Activated naive CD4-positive, alpha-beta T cell treated with anti-CD3 and anti-CD28 coated beads for 36 hours (primary cell): ENCODE results near the gene DCTN5. TPM values are rescaled to one million over a fixed set of nuclear protein-coding genes. Genes with fewer than 3 reads are reported as not detected.
"Not testable (repeated sequence)": the region's sequence is repeated elsewhere in the genome, so short reads cannot be mapped to it uniquely, and the experiment has no call there.

ENCODE experiments used
- CTCF ChIA-PET: fragments of 350-600 bp; sonication (Branson Sonifier 250); formaldehyde crosslinking; loops from one replicate; lab custom pipeline; 2021; ENCODE audit warnings: antibody characterized with exemption; lab: Charles Lee
- DNase-seq: peaks from one replicate; pipeline ENCODE4 v3.0.0-alpha.2; 2020
- H3K27ac Mint-ChIP-seq: one replicate; pipeline ENCODE4 v1.8.0; 2021; ENCODE audit warnings: mild to moderate bottlenecking, mixed read lengths
- H3K27me3 Mint-ChIP-seq: one replicate; pipeline ENCODE4 v1.8.0; 2021; ENCODE audit warnings: low read depth, mixed read lengths
- H3K36me3 Mint-ChIP-seq: one replicate; pipeline ENCODE4 v1.8.0; 2021; ENCODE audit warnings: low read depth, mixed read lengths
- H3K4me1 Mint-ChIP-seq: one replicate; pipeline ENCODE4 v1.8.0; 2021; ENCODE audit warnings: low read depth, mixed read lengths
- H3K4me3 Mint-ChIP-seq: one replicate; pipeline ENCODE4 v1.8.0; 2021; ENCODE audit warnings: mild to moderate bottlenecking, moderate library complexity, mixed read lengths
- H3K9me3 Mint-ChIP-seq: one replicate; pipeline ENCODE4 v1.8.0; 2021; ENCODE audit warnings: mixed read lengths
- intact Hi-C: fragments of 100-400 bp; cut with micrococcal nuclease; formaldehyde crosslinking; loops from one replicate; pipeline ENCODE4 v1.15.1; 2023
- total RNA-seq, 2 experiments: library from RNA; stranded (reverse); gene quantifications; one replicate each; pipeline ENCODE4 v1.2.3, GENCODE V29; 2021

DCTN5 gene
- 10 to 100 TPM; 57.5 to 60.7 TPM for total RNA-seq

GRCh38 chr16:23640931-23641765, at the start of gene DCTN5, which contains the start of gene PALB2:
DCTN5 (plus strand) TSS chr16:23641466; CDS start chr16:23641543, 77 bp downstream.
PALB2 (minus strand) TSS chr16:23641310; CDS start chr16:23641157, 153 bp downstream.
- CTCF ChIA-PET = no interaction called here
- peaks cover 27% of the 10 kb centered on the region for H3K36me3 Mint-ChIP-seq
- intact Hi-C loops = loop anchor here (1.0 kb wide), 4 partner anchors 29 to 84 kb away; partner anchors contain the start of genes EARS2, NDUFAB1, PLK1 and UBFD1

DNA sequence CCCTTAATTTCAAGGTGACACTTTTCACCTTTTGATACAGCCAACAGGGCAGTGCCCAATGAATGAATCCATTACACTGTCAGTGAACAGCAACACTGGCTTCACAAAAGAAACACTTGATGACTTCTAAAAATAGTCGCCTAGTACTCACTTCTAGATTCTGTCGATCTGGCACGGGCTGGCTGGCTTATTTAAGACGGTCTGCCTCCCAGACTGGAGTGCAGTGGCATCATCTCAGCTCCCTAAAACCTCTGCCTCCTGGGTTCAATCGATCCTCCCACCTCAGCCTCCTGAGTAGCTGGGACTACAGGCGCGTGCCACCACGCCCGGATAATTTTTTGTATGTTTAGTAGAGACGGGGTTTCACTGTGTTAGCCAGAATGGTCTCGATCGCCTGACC, 47.1 kb upstream of the DCTN5 start:
- CTCF ChIA-PET = no interaction called here
- no peak overlapping the region for H3K4me3 Mint-ChIP-seq
- no peaks in the 10 kb centered on the region for H3K27me3 Mint-ChIP-seq
- peaks cover 14% of the 10 kb centered on the region for H3K36me3 Mint-ChIP-seq
- intact Hi-C loops = no loop called here
- no peak for DNase-seq
- H3K27ac Mint-ChIP-seq = no peak overlapping the region
- peaks cover 41% of the 10 kb centered on the region for H3K4me1 Mint-ChIP-seq
- no peaks in the 10 kb centered on the region for H3K9me3 Mint-ChIP-seq

More at GRCh38 chr16:23640931-23641765, at the start of gene DCTN5, which contains the start of gene PALB2:
- H3K27ac Mint-ChIP-seq = peak within 1 kb of the TSS; percentile 97
- H3K4me1 Mint-ChIP-seq = peaks cover 33% of the 10 kb centered on the region
- no peaks in the 10 kb centered on the region for H3K27me3 Mint-ChIP-seq
- no peaks in the 10 kb centered on the region for H3K9me3 Mint-ChIP-seq
- H3K4me3 Mint-ChIP-seq = peak within 1 kb of the TSS; percentile 100
- DNase-seq = peak; percentile 93

DNA sequence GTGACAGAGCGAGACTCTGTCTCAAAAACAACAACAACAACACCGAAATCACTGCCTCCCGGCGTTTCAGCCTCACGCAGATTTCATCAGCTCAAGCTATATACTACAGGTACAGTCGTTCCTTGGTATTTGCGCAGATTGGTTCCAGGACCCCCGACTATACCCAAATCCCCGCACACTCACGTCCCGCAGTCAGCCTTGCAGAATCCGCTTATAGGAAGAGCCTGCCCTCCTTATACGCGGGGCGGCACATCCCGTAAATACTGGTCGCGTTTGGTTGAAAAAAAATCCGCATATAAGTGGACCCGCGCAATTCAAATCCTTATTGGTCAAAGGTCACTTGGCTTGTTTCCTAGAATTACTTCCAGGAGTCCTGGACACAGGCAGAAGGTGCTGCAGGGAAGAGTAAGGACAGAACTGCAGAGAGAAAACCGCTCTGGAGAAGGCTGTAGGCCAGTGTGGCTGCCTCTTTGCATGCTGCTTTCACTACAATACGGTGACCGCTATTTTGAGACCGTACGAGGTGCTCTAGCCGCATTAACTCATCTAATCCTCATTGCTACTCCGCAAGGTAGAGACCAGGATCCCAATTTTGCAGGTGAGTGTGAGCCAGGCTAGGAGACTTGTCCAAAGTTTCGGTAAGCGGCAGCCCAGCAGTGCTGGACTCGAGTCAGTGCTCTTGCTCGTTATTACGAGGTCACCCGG, 45.9 kb upstream of the DCTN5 start:
- peak; percentile 7 for DNase-seq
- peak overlapping the region; percentile 79 for H3K4me3 Mint-ChIP-seq
- no peaks in the 10 kb centered on the region for H3K27me3 Mint-ChIP-seq
- intact Hi-C loops = loop anchor here (5.0 kb wide), 1 partner anchor 88 kb away; no protein-coding TSS in a partner anchor
- CTCF ChIA-PET = no interaction called here
- H3K36me3 Mint-ChIP-seq = peaks cover 10% of the 10 kb centered on the region
- H3K9me3 Mint-ChIP-seq = no peaks in the 10 kb centered on the region
- H3K27ac Mint-ChIP-seq = peak overlapping the region; percentile 36
- peaks cover 41% of the 10 kb centered on the region for H3K4me1 Mint-ChIP-seq

GRCh38 chr16:23595951-23596720, 45.1 kb upstream of the DCTN5 start, which contains the start of gene NDUFAB1:
NDUFAB1 (minus strand) TSS chr16:23596316; CDS start chr16:23596290, 26 bp downstream.
- Mint-ChIP-seq H3K4me1 (peaks cover 39% of the 10 kb centered on the region), H3K27me3 (no peaks in the 10 kb centered on the region), H3K9me3 (no peaks in the 10 kb centered on the region), H3K27ac (peak within 1 kb of the TSS; percentile 76), H3K36me3 (peaks cover 12% of the 10 kb centered on the region), H3K4me3 (peak within 1 kb of the TSS; percentile 79)
- intact Hi-C loops = loop anchor here (1.0 to 5.0 kb wide), 4 partner anchors 39 to 413 kb away; partner anchors contain the start of genes DCTN5, EARS2, PALB2 and SCNN1G
- CTCF ChIA-PET = interaction anchor here (0.6 to 1.6 kb wide), 12 partner anchors 13 to 122 kb away, joined by 3 to 8 read pairs (median 4); partner anchors contain the start of genes EARS2 and UBFD1
- DNase-seq = peak; percentile 93

DNA sequence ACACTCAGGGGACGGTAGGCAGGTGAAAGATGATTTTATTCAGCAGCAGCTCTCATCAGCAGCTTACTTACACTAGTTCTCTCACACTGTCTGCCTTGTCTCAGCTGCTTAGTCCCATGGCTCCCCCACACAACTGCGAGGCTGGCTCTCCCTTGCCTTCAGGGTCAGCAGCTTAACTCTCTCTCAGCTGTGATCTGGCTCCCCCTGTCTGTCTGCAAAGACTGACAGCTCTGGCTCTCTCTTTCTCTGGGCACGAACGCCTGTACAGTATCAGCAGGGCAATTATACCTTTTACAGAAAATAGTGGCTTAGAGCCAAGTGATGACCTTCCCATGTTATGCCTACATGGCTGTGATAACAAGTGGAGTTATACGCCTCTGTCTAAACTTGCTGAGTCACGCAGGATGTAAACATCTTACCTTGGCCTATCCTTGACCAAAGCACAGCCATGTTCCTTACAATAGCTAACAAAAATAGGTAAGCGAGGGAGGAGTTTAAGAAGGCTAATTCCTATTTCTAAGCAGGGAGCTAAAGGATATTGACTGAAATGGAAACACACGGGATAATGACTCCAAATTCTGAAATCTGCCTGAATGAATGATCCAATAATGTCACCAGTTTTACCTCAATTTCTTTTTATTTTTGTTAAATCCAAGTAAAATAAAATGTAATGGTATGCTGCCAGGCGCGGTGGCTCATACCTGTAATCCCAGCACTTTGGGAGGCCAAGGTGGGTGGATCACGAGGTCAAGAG, 44.1 kb upstream of the DCTN5 start:
- DNase-seq = peak; percentile 30
- intact Hi-C loops = loop anchor here (2.0 to 5.0 kb wide), 2 partner anchors 90 to 414 kb away; partner anchors contain the start of gene SCNN1G
- CTCF ChIA-PET = interaction anchor here (0.6 to 1.7 kb wide), 15 partner anchors 12 to 145 kb away, joined by 3 to 8 read pairs (median 4); partner anchors contain the start of genes EARS2 and UBFD1
- H3K4me1 Mint-ChIP-seq = peaks cover 34% of the 10 kb centered on the region
- H3K36me3 Mint-ChIP-seq = peaks cover 12% of the 10 kb centered on the region
- no peaks in the 10 kb centered on the region for H3K27me3 Mint-ChIP-seq
- peak overlapping the region; percentile 39 for H3K4me3 Mint-ChIP-seq
- H3K9me3 Mint-ChIP-seq = no peaks in the 10 kb centered on the region
- peak overlapping the region; percentile 30 for H3K27ac Mint-ChIP-seq

DNA sequence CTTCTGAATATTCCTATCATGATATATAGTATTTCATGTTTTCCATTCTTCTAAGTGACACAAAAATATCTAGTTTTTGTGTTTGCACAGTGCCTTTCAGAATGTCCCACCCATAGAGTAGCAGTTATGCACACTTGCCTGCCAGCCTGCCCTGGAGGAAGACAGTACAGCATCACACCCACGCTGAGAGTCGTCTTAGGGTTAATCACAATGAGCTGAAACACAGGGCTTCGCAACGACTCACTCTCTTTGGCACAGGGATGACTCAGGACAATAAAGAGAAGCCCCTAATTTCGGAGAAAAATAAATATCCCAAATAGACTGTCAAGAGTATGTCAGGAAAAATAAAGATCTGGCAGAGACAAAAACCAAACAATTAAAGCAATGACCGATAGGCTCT, 33.5 kb upstream of the DCTN5 start:
- Mint-ChIP-seq H3K27me3 (no peaks in the 10 kb centered on the region), H3K4me1 (no peaks in the 10 kb centered on the region), H3K36me3 (peaks cover 18% of the 10 kb centered on the region), H3K27ac (no peak overlapping the region), H3K4me3 (no peak overlapping the region), H3K9me3 (no peaks in the 10 kb centered on the region)
- CTCF ChIA-PET = no interaction called here
- intact Hi-C loops = no loop called here
- DNase-seq = no peak

DNA sequence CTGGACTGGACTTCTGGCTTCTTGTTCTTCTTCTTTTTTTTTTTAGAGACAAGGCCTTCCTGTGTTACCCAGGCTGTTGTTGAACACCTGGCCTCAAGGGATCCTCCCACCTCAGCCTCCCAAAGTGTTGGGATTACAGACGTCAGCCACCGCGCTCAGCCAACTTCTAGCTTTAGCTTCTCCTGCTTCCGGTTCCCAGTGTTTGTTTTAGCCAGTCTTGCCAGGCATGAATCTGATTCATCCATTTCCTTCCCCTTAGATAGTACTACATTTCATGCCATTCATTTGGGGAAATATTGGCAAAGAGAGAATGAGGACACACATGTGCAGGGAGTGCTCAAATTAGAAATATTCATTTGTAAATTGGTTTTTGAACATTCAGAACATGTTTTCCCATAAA, 33.1 kb upstream of the DCTN5 start:
- Mint-ChIP-seq H3K27me3 (no peaks in the 10 kb centered on the region), H3K36me3 (peaks cover 18% of the 10 kb centered on the region), H3K27ac (no peak overlapping the region), H3K9me3 (no peaks in the 10 kb centered on the region), H3K4me3 (no peak overlapping the region), H3K4me1 (no peaks in the 10 kb centered on the region)
- CTCF ChIA-PET = no interaction called here
- no peak for DNase-seq
- intact Hi-C loops = no loop called here

DNA sequence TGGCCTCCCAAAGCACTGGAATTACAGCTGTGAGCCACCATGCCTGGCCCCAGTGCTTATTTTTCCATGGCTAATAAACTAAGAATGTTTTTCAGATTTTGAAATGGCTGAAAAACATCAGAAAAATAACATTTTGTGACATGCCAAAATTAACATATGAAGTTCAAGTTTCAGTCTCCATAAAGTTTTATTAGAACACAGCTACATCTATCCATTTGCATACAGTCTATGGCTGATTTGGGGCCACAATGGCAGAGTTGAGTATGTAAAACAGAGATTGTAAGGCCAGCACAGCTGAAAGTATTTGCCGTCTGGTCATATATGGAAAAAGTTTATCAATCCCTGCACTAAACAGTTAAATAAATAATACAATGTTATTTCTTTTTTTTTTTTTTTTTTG, 31.3 kb upstream of the DCTN5 start:
- CTCF ChIA-PET = interaction anchor here (0.6 to 1.3 kb wide), 2 partner anchors 12 to 16 kb away, joined by 3 read pairs; no protein-coding TSS in a partner anchor
- H3K36me3 Mint-ChIP-seq = peaks cover 18% of the 10 kb centered on the region
- H3K4me1 Mint-ChIP-seq = no peaks in the 10 kb centered on the region
- DNase-seq = no peak
- intact Hi-C loops = no loop called here
- no peak overlapping the region for H3K4me3 Mint-ChIP-seq
- H3K27ac Mint-ChIP-seq = no peak overlapping the region
- no peaks in the 10 kb centered on the region for H3K27me3 Mint-ChIP-seq
- H3K9me3 Mint-ChIP-seq = no peaks in the 10 kb centered on the region

DNA sequence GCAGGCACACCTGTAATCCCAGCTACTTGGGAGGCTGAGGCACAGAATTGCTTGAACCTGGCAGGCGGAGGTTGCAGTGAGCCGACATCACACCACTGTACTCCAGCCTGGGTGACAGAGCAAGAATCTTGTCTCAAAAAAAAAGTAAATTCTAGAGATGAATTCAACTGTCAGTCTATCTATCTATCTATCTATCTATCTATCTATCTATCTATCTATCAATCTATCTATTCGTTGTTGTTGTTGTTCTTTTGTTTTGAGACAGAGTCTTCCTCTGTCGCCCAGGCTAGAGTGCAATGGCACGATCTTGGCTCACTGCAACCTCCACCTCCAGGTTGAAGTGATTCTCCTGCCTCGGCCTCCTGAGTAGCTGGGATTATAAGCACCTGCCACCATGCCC, 30.4 kb upstream of the DCTN5 start:
- intact Hi-C loops, H3K27me3 Mint-ChIP-seq, H3K9me3 Mint-ChIP-seq, H3K27ac Mint-ChIP-seq, H3K4me1 Mint-ChIP-seq, H3K4me3 Mint-ChIP-seq, DNase-seq: not testable (repeated sequence)
- H3K36me3 Mint-ChIP-seq = peaks cover 20% of the 10 kb centered on the region
- CTCF ChIA-PET = interaction anchor here (0.7 kb wide), 1 partner anchor 33 kb away, joined by 3 read pairs; no protein-coding TSS in a partner anchor

- intact Hi-C loops = no loop called here
- H3K36me3 Mint-ChIP-seq = peaks cover 24% of the 10 kb centered on the region
- no peaks in the 10 kb centered on the region for H3K27me3 Mint-ChIP-seq
- H3K4me3 Mint-ChIP-seq = no peak overlapping the region
- no peak overlapping the region for H3K27ac Mint-ChIP-seq
- H3K4me1 Mint-ChIP-seq = no peaks in the 10 kb centered on the region
- H3K9me3 Mint-ChIP-seq = no peaks in the 10 kb centered on the region
- CTCF ChIA-PET = no interaction called here
- no peak for DNase-seq
Measured at GRCh38 chr16:23611936-23612335, 29.3 kb upstream of the DCTN5 start.

- H3K27me3 Mint-ChIP-seq = no peaks in the 10 kb centered on the region
- H3K9me3 Mint-ChIP-seq = no peaks in the 10 kb centered on the region
- H3K4me3 Mint-ChIP-seq = no peak overlapping the region
- no peak for DNase-seq
- CTCF ChIA-PET = interaction anchor here (0.6 to 0.7 kb wide), 2 partner anchors 58 to 180 kb away, joined by 3 to 4 read pairs; partner anchors contain the start of gene UBFD1
- H3K36me3 Mint-ChIP-seq = peaks cover 31% of the 10 kb centered on the region
- H3K4me1 Mint-ChIP-seq = no peaks in the 10 kb centered on the region
- no peak overlapping the region for H3K27ac Mint-ChIP-seq
- intact Hi-C loops = no loop called here
Measured at GRCh38 chr16:23615805-23616204, 25.5 kb upstream of the DCTN5 start.
